Osteoblast (primary cell): ENCODE measurements around the gene HSPB6. TPM values are rescaled to one million over a fixed set of nuclear protein-coding genes. Genes with fewer than 3 reads are reported as not detected.

Experiments
- DNase-seq: peaks from one replicate; pipeline ENCODE4 v3.0.0; 2011; ENCODE audit warnings: low spot score, mixed read lengths; ENCODE audit not compliant: insufficient read length; ENCODE audit errors: missing footprints
- H2AFZ ChIP-seq: 2 replicates; pipeline ENCODE4 v1.6.0; 2011; ENCODE audit warnings: mild to moderate bottlenecking, low read length
- H3K27ac ChIP-seq: 2 replicates; pipeline ENCODE4 v1.5.1; 2011; ENCODE audit warnings: mild to moderate bottlenecking, low read depth, low read length, moderate library complexity
- H3K27me3 ChIP-seq: 2 replicates; pipeline ENCODE4 v1.6.0; 2012; ENCODE audit warnings: mild to moderate bottlenecking, control low read depth, inconsistent platforms, low read length, moderate library complexity; ENCODE audit not compliant: insufficient read depth
- H3K36me3 ChIP-seq: 2 replicates; pipeline ENCODE4 v1.5.1; 2011; ENCODE audit warnings: mild to moderate bottlenecking, low read length, control low read depth, moderate library complexity; ENCODE audit not compliant: insufficient read depth
- H3K4me1 ChIP-seq: 2 replicates; pipeline ENCODE4 v1.5.1; 2011; ENCODE audit warnings: mild to moderate bottlenecking, low read length, control low read depth, moderate library complexity; ENCODE audit not compliant: insufficient read depth
- H3K4me2 ChIP-seq: 2 replicates; pipeline ENCODE4 v1.6.0; 2011; ENCODE audit warnings: mild to moderate bottlenecking, low read length; ENCODE audit not compliant: insufficient read depth
- H3K4me3 ChIP-seq: fragments of 200-600 bp; sonication (generic); 3 replicates; pipeline ENCODE4 v1.5.1; 2012; ENCODE audit warnings: mild to moderate bottlenecking, low read length, inconsistent platforms; ENCODE audit not compliant: insufficient read depth
- H3K79me2 ChIP-seq: 2 replicates; pipeline ENCODE4 v1.6.0; 2012; ENCODE audit warnings: mild to moderate bottlenecking, low read length, control low read depth, inconsistent platforms; ENCODE audit not compliant: insufficient read depth
- H3K9me3 ChIP-seq: 2 replicates; pipeline ENCODE4 v1.5.1; 2011; ENCODE audit warnings: low read depth, low read length, control low read depth
- H4K20me1 ChIP-seq: 2 replicates; pipeline ENCODE4 v1.6.0; 2012; ENCODE audit warnings: mild to moderate bottlenecking, low read length, control low read depth; ENCODE audit not compliant: insufficient read depth
- CTCF ChIP-seq: IDR thresholded peaks from 2 replicates; pipeline ENCODE4 v1.5.1; 2011; ENCODE audit warnings: mild to moderate bottlenecking, low read depth, low read length, moderate library complexity; ENCODE audit errors: extremely low read depth
- total RNA-seq: library from RNA; depleted of rRNA; stranded (reverse); fragments of >200 nt; gene quantifications from 2 replicates; pipeline ENCODE4 v1.2.3, GENCODE V29; 2012

Gene HSPB6, protein sequence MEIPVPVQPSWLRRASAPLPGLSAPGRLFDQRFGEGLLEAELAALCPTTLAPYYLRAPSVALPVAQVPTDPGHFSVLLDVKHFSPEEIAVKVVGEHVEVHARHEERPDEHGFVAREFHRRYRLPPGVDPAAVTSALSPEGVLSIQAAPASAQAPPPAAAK
- total RNA-seq: 9.1 and 14.5 TPM in 2 replicates

DNA sequence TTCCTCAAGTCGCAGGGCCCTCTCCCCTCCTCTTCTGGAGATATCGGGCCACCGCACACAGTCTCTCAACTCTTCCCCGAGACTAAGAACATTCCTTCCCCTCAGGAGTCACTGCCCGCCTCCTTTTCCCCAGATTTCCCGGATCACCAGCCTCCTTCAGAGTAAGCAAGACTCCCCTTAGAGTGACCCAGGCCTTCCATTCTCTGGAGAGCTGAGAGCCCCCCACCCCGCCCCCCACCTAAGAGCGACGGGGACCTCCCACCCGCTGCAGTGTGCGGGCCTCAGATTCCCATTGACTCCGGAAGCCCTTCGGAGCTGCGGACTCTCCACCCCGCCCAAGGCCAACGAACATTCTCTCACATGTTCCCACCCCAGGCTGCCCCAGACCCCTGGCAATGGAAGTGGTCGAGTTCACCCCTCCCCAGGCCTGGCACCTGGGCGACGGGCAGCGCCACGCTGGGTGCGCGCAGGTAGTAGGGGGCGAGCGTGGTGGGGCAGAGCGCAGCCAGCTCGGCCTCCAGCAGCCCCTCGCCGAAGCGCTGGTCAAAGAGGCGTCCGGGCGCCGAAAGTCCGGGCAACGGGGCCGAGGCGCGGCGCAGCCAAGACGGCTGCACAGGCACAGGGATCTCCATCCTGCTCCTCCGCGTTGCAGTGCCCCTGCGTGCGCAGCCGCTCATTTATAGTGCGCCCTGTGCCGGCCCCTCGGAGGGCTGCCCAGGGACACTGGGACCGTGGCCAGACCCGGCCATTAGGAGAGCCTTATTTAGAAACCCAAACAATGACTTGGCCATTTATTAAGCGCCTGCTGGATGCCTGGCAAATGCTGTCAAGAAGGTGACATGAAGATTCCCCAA is at the start of gene HSPB6:
Gene HSPB6 (minus strand): TSS at position 653 of the 854 bp plus-strand sequence. CDS start 21 bp downstream, at position 632.
- H2AFZ ChIP-seq: peak within 1 kb of the TSS; percentile 63
- TF ChIP-seq CTCF: no peak
- peak within 1 kb of the TSS; percentile 84 for H3K27ac ChIP-seq
- peak; percentile 93 for DNase-seq
- no peaks in the 10 kb centered on the region for H3K9me3 ChIP-seq
- H3K27me3 ChIP-seq: no peaks in the 10 kb centered on the region
- peaks cover 37% of the 10 kb centered on the region for H3K36me3 ChIP-seq
- peaks cover 10% of the 10 kb centered on the region for H4K20me1 ChIP-seq
- peaks cover 32% of the 10 kb centered on the region for H3K4me1 ChIP-seq
- peak within 1 kb of the TSS; percentile 64 for H3K4me2 ChIP-seq
- H3K79me2 ChIP-seq: peaks cover 26% of the 10 kb centered on the region
- H3K4me3 ChIP-seq: peak within 1 kb of the TSS; percentile 76

GRCh38 chr19:35806597-35806996 is 49.8 kb upstream of the HSPB6 start:
- H3K4me2 ChIP-seq: no peak overlapping the region
- H3K27ac ChIP-seq: no peak overlapping the region
- H2AFZ ChIP-seq: no peak overlapping the region
- no peaks in the 10 kb centered on the region for H4K20me1 ChIP-seq
- H3K4me1 ChIP-seq: no peaks in the 10 kb centered on the region
- peaks cover 6% of the 10 kb centered on the region for H3K27me3 ChIP-seq
- no peaks in the 10 kb centered on the region for H3K79me2 ChIP-seq
- DNase-seq: peak; percentile 66
- no peak for TF ChIP-seq CTCF
- H3K36me3 ChIP-seq: no peaks in the 10 kb centered on the region
- H3K9me3 ChIP-seq: no peaks in the 10 kb centered on the region
- H3K4me3 ChIP-seq: no peak overlapping the region

DNA sequence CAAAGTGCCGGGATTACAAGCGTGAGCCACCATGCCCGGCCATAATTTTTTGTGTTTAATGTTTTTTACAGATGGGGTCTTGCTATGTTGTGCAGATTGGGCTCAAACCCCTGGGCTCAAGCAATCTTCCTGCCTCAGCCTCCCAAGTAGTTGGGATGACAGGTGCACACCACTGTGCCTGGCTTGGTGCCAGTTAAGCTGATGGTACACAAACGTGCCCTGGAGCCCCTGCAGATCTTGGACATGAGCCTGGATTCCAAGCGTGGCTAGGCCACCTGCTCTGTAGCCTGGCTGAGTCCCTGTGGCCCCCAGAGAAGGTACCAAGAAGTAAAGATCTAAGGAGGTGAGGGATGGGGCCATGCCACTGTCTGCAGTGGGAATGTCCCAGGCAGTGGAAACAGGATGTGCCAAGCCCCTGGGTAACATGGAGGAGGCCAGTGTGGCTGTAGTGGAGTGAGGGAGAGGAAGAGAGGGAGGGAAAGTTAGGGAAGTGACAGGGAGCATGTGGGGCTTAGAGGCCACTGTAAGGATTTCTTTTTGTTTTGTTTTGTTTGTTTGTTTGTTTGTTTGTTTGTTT is 48.8 kb upstream of the HSPB6 start:
- Histone ChIP-seq H3K36me3 (no peaks in the 10 kb centered on the region), H3K79me2 (no peaks in the 10 kb centered on the region), H3K27me3 (peaks cover 6% of the 10 kb centered on the region), H3K27ac (no peak overlapping the region), H3K4me1 (no peaks in the 10 kb centered on the region), H3K9me3 (no peaks in the 10 kb centered on the region), H4K20me1 (no peaks in the 10 kb centered on the region), H2AFZ (no peak overlapping the region), H3K4me3 (no peak overlapping the region), H3K4me2 (no peak overlapping the region)
- peak; percentile 44 for DNase-seq
- no peak for TF ChIP-seq CTCF

- no peaks in the 10 kb centered on the region for H3K4me1 ChIP-seq
- H3K27ac ChIP-seq: no peak overlapping the region
- no peak overlapping the region for H3K4me3 ChIP-seq
- no peaks in the 10 kb centered on the region for H3K9me3 ChIP-seq
- H3K79me2 ChIP-seq: no peaks in the 10 kb centered on the region
- TF ChIP-seq CTCF: no peak
- peaks cover 14% of the 10 kb centered on the region for H3K27me3 ChIP-seq
- DNase-seq: peak; percentile 27
- H3K36me3 ChIP-seq: no peaks in the 10 kb centered on the region
- H2AFZ ChIP-seq: no peak overlapping the region
- no peak overlapping the region for H3K4me2 ChIP-seq
- no peaks in the 10 kb centered on the region for H4K20me1 ChIP-seq
Measured at GRCh38 chr19:35801828-35802227, 45.0 kb upstream of the HSPB6 start.
